OCI-LY3 (cell line): ENCODE data around the gene MYO15A.

ENCODE experiments used
- CTCF ChIP-seq: fragments of 200-600, 300-600 bp; sonication (generic); IDR thresholded peaks from 2 replicates; pipeline ENCODE4 v1.5.1; 2014; ENCODE audit warnings: antibody characterized with exemption, low read length, low read depth
- EZH2phosphoT487 ChIP-seq: fragments of 200-600 bp; shearing (Covaris generic); IDR thresholded peaks from 2 replicates; pipeline ENCODE4 v1.6.1; 2018; ENCODE audit warnings: antibody characterized with exemption, mixed run types, low read depth

GRCh38 chr17:18208092-18208491 lies 99.5 kb downstream of the MYO15A start:
- TF ChIP-seq CTCF (no peak), EZH2phosphoT487 (no peak)
